Karpas-422 (cell line): ENCODE results near the gene RFC4. TPM values are rescaled to one million over a fixed set of nuclear protein-coding genes. Genes with fewer than 3 reads are reported as not detected.
"Not testable (repeated sequence)": the region's sequence is repeated elsewhere in the genome, so short reads cannot be mapped to it uniquely, and the experiment has no call there.

Source experiments
- DNase-seq: peaks from one replicate; pipeline ENCODE4 v3.0.0-alpha.2; 2015
- H2AFZ ChIP-seq: fragments of 200-600 bp; sonication (generic); 2 replicates; pipeline ENCODE4 v1.6.1; 2014; ENCODE audit warnings: antibody characterized with exemption, low read length, mixed read lengths
- H3K27ac ChIP-seq: fragments of 200-600 bp; sonication (generic); 2 replicates; pipeline ENCODE4 v1.5.1; 2014; ENCODE audit warnings: mild to moderate bottlenecking, low read length, moderate library complexity
- H3K27me3 ChIP-seq: fragments of 200-600 bp; sonication (generic); 2 replicates; pipeline ENCODE4 v1.6.1; 2014; ENCODE audit warnings: low read length, mixed read lengths
- H3K36me3 ChIP-seq: fragments of 200-600 bp; sonication (generic); 2 replicates; pipeline ENCODE4 v1.6.1; 2014; ENCODE audit warnings: low read length, mixed read lengths; ENCODE audit not compliant: insufficient read depth
- H3K4me1 ChIP-seq: fragments of 200-600 bp; sonication (generic); 2 replicates; pipeline ENCODE4 v1.6.1; 2014; ENCODE audit warnings: mild to moderate bottlenecking, low read length, mixed read lengths
- H3K4me2 ChIP-seq: fragments of 200-600 bp; sonication (generic); 2 replicates; pipeline ENCODE4 v1.6.1; 2014; ENCODE audit warnings: low read length, low read depth, mild to moderate bottlenecking; ENCODE audit not compliant: poor library complexity, severe bottlenecking
- H3K4me3 ChIP-seq: fragments of 200-600 bp; sonication (generic); 2 replicates; pipeline ENCODE4 v1.5.1; 2014; ENCODE audit warnings: mild to moderate bottlenecking, antibody characterized with exemption, low read length, mixed read lengths
- H3K79me2 ChIP-seq: fragments of 200-600 bp; sonication (generic); 2 replicates; pipeline ENCODE4 v1.6.1; 2014; ENCODE audit warnings: mild to moderate bottlenecking, low read length, mixed read lengths
- H3K9ac ChIP-seq: fragments of 200-600 bp; sonication (generic); 2 replicates; pipeline ENCODE4 v1.6.0; 2014; ENCODE audit warnings: low read length
- H3K9me2 ChIP-seq: fragments of 200-600 bp; sonication (generic), shearing (Covaris generic); replicated peaks from 2 replicates; pipeline ENCODE4 v1.6.0; 2014; ENCODE audit warnings: mild to moderate bottlenecking, low read length, moderate library complexity; ENCODE audit not compliant: insufficient read depth
- H3K9me3 ChIP-seq: fragments of 300-700, 200-600 bp; sonication (generic); 2 replicates; pipeline ENCODE4 v1.6.1; 2014; ENCODE audit warnings: low read length, mixed read lengths
- H4K20me1 ChIP-seq: fragments of 200-600 bp; sonication (generic); 2 replicates; pipeline ENCODE4 v1.6.1; 2014; ENCODE audit warnings: mild to moderate bottlenecking, antibody characterized with exemption, low read length, low read depth; ENCODE audit not compliant: insufficient read depth
- total RNA-seq: library from RNA; depleted of rRNA; stranded (reverse); fragments of >200 nt; shearing (Covaris generic); gene quantifications from 2 replicates; pipeline ENCODE4 v1.2.3, GENCODE V29; 2014; ENCODE audit warnings: low replicate concordance

RFC4 gene
- total RNA-seq, 1 experiment from 2014 or later: 80.7 TPM

DNA sequence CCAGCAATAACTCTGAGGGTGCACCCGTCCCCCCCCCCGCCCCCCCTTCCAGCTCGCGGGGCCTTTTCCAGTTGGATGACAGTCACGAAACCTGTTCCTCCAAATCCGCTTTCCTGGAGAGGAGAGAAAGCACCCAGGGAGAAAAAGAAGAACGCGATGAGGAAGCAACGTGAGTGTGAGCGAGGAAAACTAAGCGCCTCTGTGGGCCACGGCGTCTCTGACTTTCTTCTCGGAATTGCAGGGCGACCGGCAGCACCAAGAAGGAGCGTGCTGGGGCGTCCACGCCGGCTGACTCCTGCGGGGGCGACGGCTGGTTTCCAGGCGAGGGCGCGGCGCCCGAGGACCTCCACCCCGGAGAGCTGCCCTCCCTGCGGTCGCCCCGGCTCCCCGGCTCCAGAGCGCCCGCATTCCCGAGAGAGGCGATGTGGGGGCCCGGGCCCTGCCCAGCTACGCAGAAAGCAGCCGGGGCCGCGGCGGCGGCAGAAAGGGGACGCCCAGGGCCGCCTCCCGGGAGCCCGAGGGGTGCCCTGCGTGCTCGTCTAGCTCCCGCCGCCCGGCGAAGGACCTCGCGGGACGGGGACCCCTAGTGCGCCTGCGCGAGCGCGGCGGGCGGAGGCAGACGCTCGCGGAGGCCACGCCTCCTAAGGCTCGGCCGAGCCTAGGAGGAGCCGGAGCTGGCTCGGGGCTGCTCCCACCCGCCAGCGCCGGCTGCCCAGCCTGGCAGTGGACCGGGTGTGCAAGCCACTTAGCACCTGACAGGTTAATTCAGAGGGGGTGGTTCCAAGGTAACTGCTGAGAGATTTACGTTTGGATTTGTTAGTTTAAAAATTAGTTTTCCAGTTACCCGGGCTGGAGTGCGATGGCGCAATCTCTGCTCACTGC lies 20.9 kb upstream of the RFC4 start:
- Histone ChIP-seq H3K4me1 (peaks cover 24% of the 10 kb centered on the region), H2AFZ (peak overlapping the region; percentile 79), H3K4me2 (peak overlapping the region; percentile 90), H3K79me2 (no peaks in the 10 kb centered on the region), H3K9me3 (no peaks in the 10 kb centered on the region), H3K27me3 (0 out of 2 replicates have a peak, but pooled peaks cover 3% of the 10 kb centered on the region), H3K4me3 (peak overlapping the region; percentile 76), H3K36me3 (no peaks in the 10 kb centered on the region), H3K9ac (peak overlapping the region; percentile 83), H3K27ac (no peak overlapping the region), H4K20me1 (peaks cover 4% of the 10 kb centered on the region; the same call in 1 of the 2 replicates), H3K9me2 (no peaks in the 10 kb centered on the region)
- DNase-seq: peak; percentile 98

DNA sequence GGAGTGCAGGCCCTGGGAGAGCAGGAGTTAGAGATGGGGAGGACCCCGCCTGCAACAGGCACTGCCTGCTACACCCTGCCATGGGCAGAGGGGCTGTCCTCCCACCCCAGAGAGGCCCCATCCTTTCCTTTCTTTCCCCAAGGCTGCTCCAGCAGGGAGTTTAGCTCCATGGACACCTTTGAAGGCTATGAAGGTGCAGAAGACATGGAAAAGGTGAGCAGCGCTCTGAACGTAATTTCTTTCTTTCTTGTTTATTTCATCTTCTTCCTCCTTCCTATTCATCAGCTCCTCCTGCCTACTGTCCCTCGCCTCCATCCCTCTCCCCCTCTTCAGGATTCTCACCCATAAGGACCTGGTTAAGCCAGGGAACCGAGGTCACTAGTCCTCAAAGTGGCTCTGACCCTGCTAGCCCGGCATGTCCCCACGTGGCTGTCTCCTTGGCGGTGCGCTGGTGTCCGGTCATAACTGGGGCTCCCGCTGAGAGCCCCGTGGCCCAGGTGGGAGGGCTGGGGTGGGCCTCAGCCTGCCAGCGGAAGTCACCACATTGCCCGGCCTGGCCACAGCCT lies 20.2 kb upstream of the RFC4 start:
- H3K9me3 ChIP-seq: no peaks in the 10 kb centered on the region
- H3K4me1 ChIP-seq: peaks cover 30% of the 10 kb centered on the region
- peak; percentile 70 for DNase-seq
- no peaks in the 10 kb centered on the region for H3K79me2 ChIP-seq
- peak overlapping the region; percentile 76 for H3K4me3 ChIP-seq
- H3K27ac ChIP-seq: no peak overlapping the region
- peak overlapping the region; percentile 83 for H3K9ac ChIP-seq
- H4K20me1 ChIP-seq: peaks cover 4% of the 10 kb centered on the region; the same call in 1 of the 2 replicates
- H3K9me2 ChIP-seq: no peaks in the 10 kb centered on the region
- no peaks in the 10 kb centered on the region for H3K36me3 ChIP-seq
- H3K27me3 ChIP-seq: 0 out of 2 replicates have a peak, but pooled peaks cover 3% of the 10 kb centered on the region
- no peak overlapping the region; the same call in 1 of the 2 replicates for H2AFZ ChIP-seq
- H3K4me2 ChIP-seq: peak overlapping the region; percentile 90

- Histone ChIP-seq H3K79me2 (no peaks in the 10 kb centered on the region), H2AFZ (no peak overlapping the region)
These were observed 19.7 kb upstream of the RFC4 start for GRCh38 chr3:186825872-186826409.

DNA sequence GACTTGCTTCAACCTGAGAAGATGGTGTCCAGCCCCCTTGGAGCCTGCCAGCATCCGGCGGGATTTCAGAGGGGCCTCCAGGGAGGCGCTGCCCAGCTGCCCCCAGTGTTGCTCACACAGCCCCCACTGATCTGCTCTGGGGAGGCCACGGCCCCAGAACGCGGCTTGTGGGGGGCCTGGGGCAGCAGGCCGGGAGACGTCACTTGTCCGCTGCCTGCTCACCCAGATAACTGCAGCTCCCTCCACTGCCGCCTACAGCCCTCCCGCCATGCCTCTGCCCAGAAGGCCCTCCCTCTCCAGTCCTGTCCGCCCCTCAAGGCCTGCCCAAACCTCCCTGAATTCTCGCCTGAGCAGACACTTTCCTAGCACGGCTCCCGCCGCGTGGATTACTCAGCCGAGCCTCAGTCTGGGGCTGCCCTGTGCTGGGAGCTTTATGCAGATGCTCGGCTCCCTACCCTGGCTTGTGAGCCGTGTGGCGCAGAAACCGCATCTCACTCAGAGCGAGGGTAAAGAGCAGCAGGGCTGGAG lies 19.1 kb upstream of the RFC4 start:
- Histone ChIP-seq H3K79me2 (no peaks in the 10 kb centered on the region), H4K20me1 (peaks cover 4% of the 10 kb centered on the region; the same call in 1 of the 2 replicates), H3K9me2 (no peaks in the 10 kb centered on the region), H3K9ac (peak overlapping the region; percentile 83; the same call in 1 of the 2 replicates), H3K4me2 (peak overlapping the region; percentile 90), H3K4me3 (peak overlapping the region; percentile 76; the same call in 1 of the 2 replicates), H3K27ac (no peak overlapping the region), H3K36me3 (no peaks in the 10 kb centered on the region), H2AFZ (no peak overlapping the region), H3K4me1 (peaks cover 30% of the 10 kb centered on the region), H3K9me3 (no peaks in the 10 kb centered on the region), H3K27me3 (0 out of 2 replicates have a peak, but pooled peaks cover 3% of the 10 kb centered on the region)
- peak; percentile 53 for DNase-seq

More at GRCh38 chr3:186825872-186826409, 19.7 kb upstream of the RFC4 start:
- Histone ChIP-seq H3K4me3 (peak overlapping the region; percentile 76), H4K20me1 (peaks cover 4% of the 10 kb centered on the region; the same call in 1 of the 2 replicates), H3K9me2 (no peaks in the 10 kb centered on the region), H3K27me3 (0 out of 2 replicates have a peak, but pooled peaks cover 3% of the 10 kb centered on the region), H3K9me3 (no peaks in the 10 kb centered on the region), H3K4me1 (peaks cover 30% of the 10 kb centered on the region), H3K27ac (no peak overlapping the region), H3K4me2 (peak overlapping the region; percentile 90), H3K36me3 (no peaks in the 10 kb centered on the region), H3K9ac (peak overlapping the region; percentile 83)
- no peak for DNase-seq

DNA sequence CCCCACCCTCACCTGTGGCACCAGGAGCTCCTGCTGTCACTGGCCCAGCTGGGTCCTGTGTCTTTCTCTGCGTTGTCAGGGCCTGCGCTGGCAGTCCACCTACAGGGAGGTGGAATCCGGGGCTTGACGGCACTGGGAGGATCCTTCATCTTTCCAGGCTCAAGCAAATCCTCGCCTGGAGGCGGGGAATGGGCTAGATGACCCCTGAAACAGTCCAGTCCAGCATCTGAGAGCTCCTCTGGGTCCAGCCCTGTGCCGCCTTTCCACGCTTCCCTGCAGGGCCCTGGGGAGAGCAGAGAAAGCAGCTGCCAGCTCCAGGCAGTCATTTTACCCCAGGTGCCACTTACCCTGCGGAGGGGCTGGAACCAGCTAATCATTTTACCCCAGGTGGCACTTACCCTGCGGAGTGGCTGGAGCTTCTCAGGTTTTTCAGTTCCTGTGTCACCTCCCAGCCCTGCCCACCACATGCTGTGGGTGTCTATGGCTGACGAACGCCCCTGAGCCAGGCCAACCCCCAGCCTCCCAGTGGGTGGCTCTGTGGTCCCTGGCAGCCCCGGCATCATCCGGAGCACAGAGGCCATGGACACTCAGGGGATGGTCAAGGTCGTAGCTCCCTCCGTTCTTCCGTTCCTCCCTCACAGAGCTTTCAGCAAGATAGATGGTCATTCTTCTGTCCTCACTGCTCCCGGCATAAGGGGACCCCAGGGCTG lies 18.3 kb upstream of the RFC4 start:
- H2AFZ ChIP-seq: no peak overlapping the region

GRCh38 chr3:186823386-186823785 lies 17.1 kb upstream of the RFC4 start:
- no peak for DNase-seq
- Histone ChIP-seq H3K36me3 (no peaks in the 10 kb centered on the region), H3K27me3 (0 out of 2 replicates have a peak, but pooled peaks cover 3% of the 10 kb centered on the region), H2AFZ (no peak overlapping the region), H3K4me3 (no peak overlapping the region), H4K20me1 (peaks cover 4% of the 10 kb centered on the region; the same call in 1 of the 2 replicates), H3K9ac (no peak overlapping the region), H3K9me2 (no peaks in the 10 kb centered on the region), H3K4me1 (peaks cover 30% of the 10 kb centered on the region), H3K4me2 (no peak overlapping the region), H3K27ac (no peak overlapping the region), H3K79me2 (no peaks in the 10 kb centered on the region), H3K9me3 (no peaks in the 10 kb centered on the region)

More for the DNA sequence above, 18.3 kb upstream of the RFC4 start:
- Histone ChIP-seq H3K4me1 (peaks cover 30% of the 10 kb centered on the region), H4K20me1 (peaks cover 4% of the 10 kb centered on the region; the same call in 1 of the 2 replicates), H3K4me3 (no peak overlapping the region), H3K4me2 (no peak overlapping the region), H3K9me2 (no peaks in the 10 kb centered on the region), H3K9me3 (no peaks in the 10 kb centered on the region), H3K36me3 (no peaks in the 10 kb centered on the region), H3K9ac (no peak overlapping the region), H3K27me3 (0 out of 2 replicates have a peak, but pooled peaks cover 3% of the 10 kb centered on the region), H3K27ac (no peak overlapping the region), H3K79me2 (no peaks in the 10 kb centered on the region)
- DNase-seq: no peak

DNA sequence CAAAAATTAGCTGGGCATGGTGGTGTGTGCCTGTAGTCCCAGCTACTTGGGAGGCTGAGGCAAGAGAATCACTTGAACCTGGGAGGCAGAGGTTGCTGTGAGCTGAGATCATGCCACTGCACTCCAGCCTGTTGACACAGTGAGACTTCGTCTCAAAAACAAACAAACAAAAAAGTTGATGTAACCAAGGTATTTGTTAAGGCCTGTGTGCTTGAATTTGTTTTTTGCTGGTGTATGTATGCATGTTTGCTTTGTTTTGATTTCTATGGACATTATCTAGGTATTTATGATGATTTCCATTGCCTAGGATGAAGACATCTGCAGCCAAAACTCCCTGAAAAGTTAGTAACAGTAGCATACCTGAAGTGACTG lies 16.1 kb upstream of the RFC4 start:
- H3K4me2 ChIP-seq, H3K9ac ChIP-seq, H4K20me1 ChIP-seq, H3K9me3 ChIP-seq, H2AFZ ChIP-seq, H3K36me3 ChIP-seq, H3K27me3 ChIP-seq, H3K79me2 ChIP-seq, DNase-seq, H3K9me2 ChIP-seq, H3K27ac ChIP-seq, H3K4me3 ChIP-seq: not testable (repeated sequence)
- H3K4me1 ChIP-seq: peaks cover 24% of the 10 kb centered on the region
